ENCODE data around the gene FAM131A.

GRCh38 chr3:184307915-184308314 is 29.5 kb upstream of the FAM131A start:
- TF ChIP-seq MYC (IDR thresholded peaks at IDR 0.05; ENCODE audit: insufficient read depth, insufficient read length, insufficient replicate concordance, low read length, severe bottlenecking), result no peak
- no peak for TF ChIP-seq MAX (IDR thresholded peaks at IDR 0.05; ENCODE audit: low read depth, low read length)
- TF ChIP-seq GABPA (IDR thresholded peaks at IDR 0.05; ENCODE audit: low read depth), result no peak
- TF ChIP-seq MEF2B (IDR thresholded peaks at IDR 0.05; ENCODE audit: partially characterized antibody, poor library complexity, severe bottlenecking), result no peak
- no peak for TF ChIP-seq BCLAF1 (IDR thresholded peaks at IDR 0.05)
- TF ChIP-seq ZNF274 (IDR thresholded peaks at IDR 0.05; ENCODE audit: insufficient read depth, insufficient read length), result no peak
- no peak for TF ChIP-seq PML (IDR thresholded peaks at IDR 0.05; ENCODE audit: low read length)
- TF ChIP-seq PKNOX1 (IDR thresholded peaks at IDR 0.05), result no peak
- TF ChIP-seq CTCF (IDR thresholded peaks at IDR 0.05 in 2 of 3, conservative IDR thresholded peaks at IDR 0.05 in 1 of 3; ENCODE audit: control insufficient read depth in 2 of 3, extremely low read depth in 1 of 3, insufficient read depth in 1 of 3, low read depth in 3 of 3, low read length in 3 of 3), result no peak
